Bronchial epithelial cell (primary cell): ENCODE data around the gene ACOT2. TPM values are rescaled to one million over a fixed set of nuclear protein-coding genes. Genes with fewer than 3 reads are reported as not detected.
A peak's percentile ranks its signal among the peaks of the same experiment; 100 is the strongest.
"Not testable (repeated sequence)": the region's sequence is repeated elsewhere in the genome, so short reads cannot be mapped to it uniquely, and the experiment has no call there.

Source experiments
- DNase-seq: peaks from one replicate; pipeline ENCODE4 v3.0.0-alpha.2; 2010; ENCODE audit warnings: low read depth
- FAIRE-seq: peaks from 2 replicates; lab custom pipeline; 2011; peaks lifted over from hg19 to GRCh38; lab: Jason Lieb, UNC
- H3K27me3 ChIP-seq: 2 replicates; pipeline ENCODE4 v1.5.1; 2011; ENCODE audit warnings: low read length; ENCODE audit not compliant: control insufficient read depth, insufficient read depth
- H3K36me3 ChIP-seq: 2 replicates; pipeline ENCODE4 v1.5.1; 2011; ENCODE audit warnings: low read length; ENCODE audit not compliant: control insufficient read depth, insufficient read depth
- H3K4me3 ChIP-seq: 2 replicates; pipeline ENCODE4 v1.5.1; 2011; ENCODE audit warnings: mild to moderate bottlenecking, low read depth, low read length, control low read depth
- CTCF ChIP-seq: IDR thresholded peaks from 2 replicates; pipeline ENCODE4 v1.5.1; 2011; ENCODE audit warnings: mild to moderate bottlenecking, moderate library complexity, low read length, control low read depth, inconsistent platforms; ENCODE audit not compliant: insufficient read depth, severe bottlenecking
- total RNA-seq: library from RNA; depleted of rRNA; stranded (reverse); fragments of >200 nt; gene quantifications from 2 replicates; pipeline ENCODE4 v1.2.1, GENCODE V29; 2014

Gene ACOT2
- total RNA-seq, 1 donor from 2014 or later: 9.7 TPM

- DNase-seq (no peak), FAIRE-seq (no peak)
- no peaks in the 10 kb centered on the region for H3K27me3 ChIP-seq
- no peaks in the 10 kb centered on the region for H3K36me3 ChIP-seq
- no peak overlapping the region for H3K4me3 ChIP-seq
- no peak for TF ChIP-seq CTCF
Measured at GRCh38 chr14:73588695-73589094, 19.7 kb downstream of the ACOT2 start.

- no peak for TF ChIP-seq CTCF
- FAIRE-seq (no peak), DNase-seq (no peak)
- H3K36me3 ChIP-seq: no peaks in the 10 kb centered on the region
- H3K4me3 ChIP-seq: no peak overlapping the region
- H3K27me3 ChIP-seq: no peaks in the 10 kb centered on the region
Measured at GRCh38 chr14:73589116-73589515, 20.1 kb downstream of the ACOT2 start.

- not testable (repeated sequence) for H3K36me3 ChIP-seq, DNase-seq, FAIRE-seq, H3K27me3 ChIP-seq, H3K4me3 ChIP-seq
Measured at GRCh38 chr14:73590673-73591004, 21.6 kb downstream of the ACOT2 start.

GRCh38 chr14:73591690-73592449 lies 22.9 kb downstream of the ACOT2 start, which contains the start of gene ACOT4:
Gene ACOT4, plus strand, starts transcription at chr14:73591873. Its CDS starts 87 bp downstream, at chr14:73591960.
- no peak for DNase-seq
- Histone ChIP-seq H3K36me3 (no peaks in the 10 kb centered on the region), H3K4me3 (peak within 1 kb of the TSS; percentile 38), H3K27me3 (no peaks in the 10 kb centered on the region)
- TF ChIP-seq CTCF: peak; percentile 32
- FAIRE-seq: no peak

- Histone ChIP-seq H3K27me3 (no peaks in the 10 kb centered on the region), H3K4me3 (no peak overlapping the region), H3K36me3 (no peaks in the 10 kb centered on the region)
- FAIRE-seq (no peak), DNase-seq (no peak)
- no peak for TF ChIP-seq CTCF
Measured at GRCh38 chr14:73594491-73594890, 25.5 kb downstream of the ACOT2 start.

- no peak for TF ChIP-seq CTCF
- no peak for FAIRE-seq
- DNase-seq: no peak
- Histone ChIP-seq H3K27me3 (no peaks in the 10 kb centered on the region), H3K36me3 (no peaks in the 10 kb centered on the region), H3K4me3 (no peak overlapping the region)
Measured at GRCh38 chr14:73599499-73599898, 30.5 kb downstream of the ACOT2 start.
